GM18505 (cell line): ENCODE data around the gene HOXD12.

Experiments
- ATAC-seq: cut with Tn5 transposase; IDR thresholded peaks from one replicate; pipeline ENCODE4 v1.9.1; 2021; ENCODE audit not compliant: unreplicated experiment
- POLR2A ChIP-seq: IDR thresholded peaks from 4 replicates; pipeline ENCODE4 v1.6.1; 2011; ENCODE audit warnings: borderline replicate concordance; ENCODE audit not compliant: insufficient read depth, insufficient read length; ENCODE audit errors: extremely low read depth

HOXD12 gene

DNA sequence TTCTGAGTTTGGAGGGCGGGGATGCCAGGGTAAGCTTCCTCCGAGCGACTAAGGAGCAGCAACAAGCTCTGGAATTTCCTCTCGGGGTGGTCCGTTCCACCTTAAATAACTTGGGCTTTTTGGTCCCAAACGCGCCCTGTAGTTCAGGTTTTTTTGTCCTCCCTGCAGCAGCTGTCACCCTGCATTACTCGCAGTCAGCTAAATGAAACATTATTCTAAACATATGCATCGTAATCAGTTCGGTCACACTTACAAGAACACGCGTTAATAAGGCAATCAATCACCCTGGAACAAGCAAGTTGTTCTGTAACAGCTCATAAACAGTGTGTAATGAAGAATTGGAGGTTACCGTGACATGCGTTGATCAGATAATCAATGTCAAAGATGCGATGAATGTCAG lies 24.1 kb upstream of the HOXD12 start:
- TF ChIP-seq POLR2A, result no peak

DNA sequence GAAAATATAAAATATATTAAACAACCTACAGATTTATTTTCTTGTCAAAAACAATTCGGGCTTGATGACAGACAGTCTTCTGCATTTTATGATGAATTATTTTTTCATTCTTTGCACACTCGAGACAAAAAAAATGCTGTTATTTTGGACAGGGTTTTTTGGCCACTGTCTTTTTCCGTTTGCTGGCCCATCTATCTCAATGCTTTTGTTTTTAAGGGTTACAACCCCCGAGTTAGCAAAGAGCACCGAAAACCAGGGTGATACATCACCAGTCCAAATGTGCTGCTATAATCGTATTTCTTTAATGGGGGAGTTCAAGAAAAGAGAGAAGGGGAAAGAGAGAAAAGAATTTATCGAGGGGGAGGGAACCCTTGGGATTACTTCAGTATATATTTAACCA lies 23.5 kb upstream of the HOXD12 start:
- no peak for ATAC-seq
- no peak for TF ChIP-seq POLR2A

More for the DNA sequence above, 24.1 kb upstream of the HOXD12 start:
- no peak for ATAC-seq

- no peak for TF ChIP-seq POLR2A
- ATAC-seq, result no peak
These were observed 22.8 kb upstream of the HOXD12 start for GRCh38 chr2:176076796-176077195.

GRCh38 chr2:176078541-176079284 lies 20.9 kb upstream of the HOXD12 start:
- no peak for ATAC-seq
- no peak for TF ChIP-seq POLR2A

DNA sequence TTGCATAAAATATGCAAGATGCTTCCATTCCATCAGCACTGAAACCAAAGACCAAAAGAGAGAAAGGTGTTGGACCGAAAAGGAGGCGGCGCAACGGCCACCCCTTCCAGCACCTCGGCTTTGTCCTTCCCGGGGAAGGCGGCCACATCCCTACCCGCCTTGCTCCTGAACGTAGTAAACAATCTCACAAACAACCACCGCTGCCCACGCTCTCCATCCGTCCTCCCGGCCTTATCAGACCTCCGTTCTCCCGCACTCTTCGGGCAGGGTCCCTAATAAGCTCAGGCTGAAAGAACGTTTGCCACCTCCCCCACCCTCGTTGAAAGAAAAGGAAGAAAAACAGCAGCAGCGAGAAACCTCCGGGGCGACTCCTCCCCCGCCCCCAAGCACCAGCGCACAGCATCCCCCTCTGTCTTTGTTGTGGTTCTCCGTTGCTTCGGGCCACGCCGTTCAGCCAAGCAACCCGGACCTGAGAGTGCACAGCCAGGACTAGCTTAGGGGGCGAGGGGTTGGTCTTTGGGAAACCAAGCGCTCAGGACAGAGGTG lies 20.2 kb upstream of the HOXD12 start:
- no peak for TF ChIP-seq POLR2A
- ATAC-seq, result no peak

DNA sequence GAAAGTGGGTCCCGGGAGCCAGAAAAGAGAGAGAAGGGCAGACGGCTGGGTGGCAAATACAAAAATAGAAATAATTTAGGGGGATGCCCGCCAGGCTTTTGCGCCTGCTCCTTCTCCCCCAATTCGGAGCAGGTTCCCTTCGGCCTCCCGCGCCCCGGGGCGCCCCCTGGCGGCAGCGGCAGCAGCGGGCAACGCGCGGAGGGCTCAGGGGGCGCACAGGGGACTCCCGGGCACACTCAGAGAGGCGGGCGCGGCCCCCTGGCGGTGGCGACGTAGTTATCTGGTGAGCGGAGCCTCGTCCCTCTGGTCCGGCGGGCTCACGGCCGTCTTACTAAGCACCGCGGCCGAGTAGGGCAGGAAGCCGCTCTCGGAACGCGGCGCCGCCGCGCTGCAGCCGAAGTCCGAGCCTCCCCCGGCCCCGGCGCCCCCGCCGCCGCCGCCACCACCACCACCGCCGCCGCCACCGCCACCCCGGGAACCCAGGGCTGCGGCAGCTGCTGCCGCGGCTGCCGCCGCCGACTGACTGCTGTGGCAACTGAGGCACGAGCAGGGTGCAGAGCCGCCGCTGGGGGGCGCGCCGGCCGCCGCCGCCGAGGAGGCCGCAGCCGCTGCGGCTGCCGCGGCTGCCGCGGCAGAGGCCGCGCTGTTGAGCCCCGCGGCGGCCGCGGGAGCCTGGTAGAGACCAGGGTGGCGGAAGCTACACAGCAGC lies 19.6 kb upstream of the HOXD12 start:
- TF ChIP-seq POLR2A, result no peak
- no peak for ATAC-seq

- no peak for TF ChIP-seq POLR2A
- no peak for ATAC-seq
These were observed 18.8 kb upstream of the HOXD12 start for GRCh38 chr2:176080540-176081375.

GRCh38 chr2:176081376-176081836 lies 18.2 kb upstream of the HOXD12 start:
- TF ChIP-seq POLR2A, result no peak
- ATAC-seq, result no peak

DNA sequence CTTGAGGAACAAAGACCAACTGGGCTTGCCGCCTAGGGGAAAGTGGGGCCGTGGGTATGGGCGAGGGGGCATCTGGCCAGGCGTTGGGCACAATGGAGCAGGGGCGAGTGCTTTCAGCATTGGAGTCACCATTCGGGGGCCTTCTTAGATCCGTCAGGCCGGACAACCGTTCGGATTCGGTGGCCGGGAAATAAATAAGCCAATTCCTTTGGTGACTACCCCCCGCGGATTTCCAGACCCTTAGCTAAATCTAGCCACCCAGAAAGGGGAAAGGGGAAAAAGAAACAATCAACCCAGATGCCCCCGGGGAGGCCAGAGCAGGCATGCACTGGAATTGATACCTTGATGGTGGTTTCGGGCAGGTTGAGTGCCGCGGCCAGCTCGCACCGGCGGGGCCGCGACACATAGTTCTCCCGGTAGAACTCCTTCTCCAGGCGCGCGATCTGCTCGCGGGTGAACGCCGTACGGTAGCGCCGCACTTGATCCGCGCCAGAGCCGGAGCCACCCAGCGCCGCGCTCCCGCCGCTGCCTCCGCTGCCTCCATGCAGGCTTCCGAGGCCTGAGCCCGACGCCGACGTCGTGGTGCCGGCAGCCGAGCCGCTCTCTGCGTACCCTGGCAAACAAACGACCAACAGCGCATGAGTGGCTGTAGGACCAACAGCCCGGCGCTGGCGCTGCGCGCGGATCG lies 17.6 kb upstream of the HOXD12 start:
- no peak for TF ChIP-seq POLR2A
- no peak for ATAC-seq

DNA sequence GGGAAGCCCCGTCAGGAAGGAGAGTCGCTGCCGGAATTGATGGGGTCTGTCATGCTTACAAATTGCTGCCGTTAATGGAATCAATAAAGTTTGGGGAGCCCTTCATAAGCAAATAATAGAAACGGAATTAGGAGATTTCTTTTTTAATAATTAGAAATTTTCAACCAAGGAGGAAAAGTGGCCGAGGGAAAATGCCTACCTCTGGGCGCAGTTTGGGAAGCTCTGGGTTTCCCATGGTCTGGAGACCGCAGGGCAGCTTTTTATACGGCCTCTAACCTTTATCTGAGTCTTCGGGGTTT lies 17.1 kb upstream of the HOXD12 start:
- TF ChIP-seq POLR2A, result no peak
- no peak for ATAC-seq

DNA sequence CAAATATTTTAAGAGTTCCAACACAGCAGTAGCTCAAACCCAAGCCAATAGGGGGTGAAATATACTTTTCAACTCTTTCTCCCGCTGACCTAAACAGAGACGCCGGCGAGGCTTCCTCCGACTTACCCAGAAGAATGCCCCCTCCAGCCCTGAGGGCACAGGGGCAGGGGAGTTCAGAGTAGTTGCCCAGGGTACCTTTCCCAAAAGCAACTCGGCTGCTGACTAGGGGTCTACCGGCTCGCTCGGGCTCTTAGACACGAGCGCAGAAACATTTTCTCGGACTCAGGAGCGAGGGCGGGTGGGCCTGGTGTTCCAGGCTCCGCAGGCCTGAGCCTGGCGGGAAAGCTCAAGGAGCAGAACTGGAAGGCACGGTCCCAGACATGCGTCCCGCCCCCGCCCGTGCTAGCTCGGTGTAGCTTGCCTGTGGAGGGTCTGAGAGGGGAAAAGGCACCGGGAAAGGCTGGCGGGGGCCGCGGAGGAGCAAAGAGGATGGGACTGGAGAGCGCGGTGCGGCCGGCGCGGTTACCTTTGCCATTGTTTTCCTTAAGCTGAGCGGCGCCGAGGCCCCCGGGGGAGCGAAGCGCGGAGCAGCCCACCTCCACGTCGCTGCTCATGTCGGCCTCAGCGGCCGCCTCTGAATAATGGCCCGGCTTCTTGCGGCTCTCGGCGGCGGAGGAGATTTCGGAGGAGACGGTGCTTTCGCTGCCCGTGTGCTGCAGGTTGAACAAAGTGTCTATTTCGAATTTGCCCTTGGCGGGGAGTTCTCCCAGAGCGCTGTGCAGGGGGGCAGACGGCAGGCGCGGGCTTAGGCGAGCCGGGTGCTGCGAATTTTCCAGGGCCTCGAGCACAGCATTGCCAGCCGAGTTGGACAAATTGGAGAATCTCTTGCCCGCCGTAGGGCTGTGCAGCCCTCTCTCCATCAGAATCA lies 16.5 kb upstream of the HOXD12 start:
- no peak for ATAC-seq
- no peak for TF ChIP-seq POLR2A

GRCh38 chr2:176083796-176084261 lies 15.8 kb upstream of the HOXD12 start, which contains the start of gene EVX2:
EVX2 (minus strand) TSS chr2:176083962; CDS start chr2:176083776, 186 bp downstream.
- no peak for ATAC-seq
- TF ChIP-seq POLR2A, result no peak
